Stomach (tissue), 4 donors: ENCODE data around the gene RHBDD3.

ENCODE experiments used
- POLR2A ChIP-seq, 4 donors: fragments of 450-650 bp; IDR thresholded peaks; one replicate each; pipeline ENCODE4 v1.6.1; 2016; ENCODE audit warnings: antibody characterized with exemption in 4 of 4, control low read depth in 2 of 4, mild to moderate bottlenecking in 1 of 4, moderate library complexity in 1 of 4
- POLR2AphosphoS5 ChIP-seq, 3 donors: sonication (generic); formaldehyde crosslinking; IDR thresholded peaks; one replicate each; pipeline ENCODE4 v1.6.1; 2016; ENCODE audit warnings: antibody characterized with exemption in 3 of 3

GRCh38 chr22:29211066-29211465 lies 56.7 kb downstream of the RHBDD3 start:
- TF ChIP-seq POLR2AphosphoS5 (IDR thresholded peaks at IDR 0.05) (no peak), POLR2A (IDR thresholded peaks at IDR 0.05) (no peak)
